GM19328 (cell line): ENCODE results near the gene GPX8.

Experiments used
- ATAC-seq: cut with Tn5 transposase; IDR thresholded peaks from one replicate; pipeline ENCODE4 v1.9.1; 2021; ENCODE audit warnings: mild to moderate bottlenecking, moderate library complexity; ENCODE audit not compliant: unreplicated experiment

The GPX8 gene

DNA sequence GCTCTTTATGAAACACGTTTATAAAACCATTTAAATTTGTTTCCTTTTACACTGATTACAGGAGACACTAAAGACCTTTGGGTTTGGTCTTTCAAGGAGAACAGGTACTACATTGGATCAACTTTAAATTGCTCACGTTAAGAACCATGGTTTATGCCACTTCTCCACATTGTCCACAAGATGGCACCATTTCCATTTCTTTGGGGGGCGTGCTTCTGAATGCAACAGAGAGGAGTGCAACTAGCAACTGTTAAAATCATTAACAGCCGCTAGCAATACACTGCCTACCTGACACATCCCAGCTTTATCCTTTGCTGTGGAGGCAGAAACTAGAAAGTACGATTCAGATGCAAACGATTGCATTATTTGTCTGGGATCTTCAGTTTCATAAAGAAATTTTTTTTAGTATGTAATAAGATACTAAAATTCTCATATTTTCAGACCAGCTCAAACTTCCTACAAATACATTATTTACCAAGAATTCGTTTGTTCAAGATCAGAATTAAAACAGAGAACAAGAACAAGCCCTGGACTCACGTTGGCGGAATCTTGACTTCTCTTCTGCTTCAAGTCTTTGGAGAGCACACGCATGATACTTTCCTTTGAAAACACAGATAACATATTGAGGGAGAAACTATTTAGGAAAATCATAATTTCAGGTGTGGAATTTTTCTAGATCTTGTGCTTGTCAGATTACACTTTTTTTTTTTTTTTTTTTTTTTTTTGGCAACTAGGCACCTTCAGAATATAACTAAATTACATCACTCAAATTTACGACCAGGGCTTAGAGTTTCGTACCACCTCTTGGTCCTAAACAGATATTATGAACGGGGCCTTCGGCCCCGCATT, 12.3 kb downstream of the GPX8 start:
- peak; percentile 50 for ATAC-seq

DNA sequence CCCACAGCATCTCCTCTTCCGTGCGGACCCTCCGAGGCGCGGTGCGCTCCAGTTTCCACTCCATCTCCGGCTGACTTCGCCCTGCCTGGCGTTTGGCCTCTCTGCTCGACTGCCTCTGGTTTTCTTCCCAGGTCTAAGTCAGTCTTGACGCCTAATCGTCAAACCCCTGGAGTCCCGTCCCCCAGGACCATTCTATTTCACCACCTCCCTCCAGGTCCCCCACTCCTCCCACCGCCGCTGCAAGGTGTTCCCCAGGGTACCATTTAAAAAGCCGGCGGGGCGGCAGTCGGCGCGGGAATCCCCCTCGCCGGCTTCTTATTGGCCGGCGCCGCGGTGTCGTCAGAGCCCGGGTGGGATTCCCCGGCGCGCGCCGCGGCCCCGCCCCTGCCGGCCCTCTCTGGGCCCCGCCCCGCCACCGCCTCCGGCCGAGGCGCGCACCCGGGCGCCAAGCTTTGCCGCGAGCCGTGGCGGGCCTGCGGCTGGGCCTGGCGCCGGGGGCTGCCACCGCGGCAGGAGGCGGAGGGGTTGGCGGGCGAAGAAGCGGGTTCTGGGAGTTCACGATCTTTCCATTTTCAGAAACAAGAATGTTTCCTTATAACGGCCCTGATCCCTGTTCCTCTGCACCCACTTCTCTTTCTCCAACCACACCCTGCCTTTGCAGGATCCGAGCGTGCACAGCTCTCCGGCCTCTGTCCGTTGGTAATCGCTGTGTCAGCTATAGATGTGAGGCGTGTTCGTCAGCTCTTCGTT, 13.1 kb downstream of the GPX8 start, which contains the start of gene CDC20B:
Gene CDC20B, minus strand, starts transcription at position 241 of the 750 bp plus-strand sequence. Its CDS starts 177 bp downstream, at position 64.
- peak; percentile 78 for ATAC-seq

DNA sequence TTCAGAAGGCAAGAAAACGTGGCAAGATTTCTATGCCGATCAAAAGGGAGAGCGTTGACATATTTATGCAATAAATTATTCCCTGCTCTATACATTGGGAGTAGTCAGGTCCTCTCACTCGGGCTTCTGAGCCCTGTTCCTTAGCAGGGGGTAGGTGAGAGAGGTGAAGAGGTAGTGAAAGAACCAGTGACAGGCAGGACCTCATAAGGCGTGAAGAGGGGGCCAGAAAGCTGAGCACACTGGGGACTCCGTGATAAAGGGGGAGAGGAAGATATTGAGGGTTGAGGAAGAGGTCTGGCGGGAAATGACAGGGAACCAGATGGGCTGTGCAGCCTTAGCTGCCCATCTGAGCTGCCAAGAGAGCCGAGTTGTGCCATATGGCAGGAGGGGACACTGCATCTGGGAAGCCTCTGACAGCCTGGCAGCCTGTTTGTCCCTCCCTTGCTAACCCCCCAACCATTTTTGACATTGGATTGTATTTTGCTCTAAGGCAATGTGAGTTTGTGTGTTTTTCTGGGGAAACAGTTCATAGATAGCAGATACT, 13.8 kb downstream of the GPX8 start:
- no peak for ATAC-seq

DNA sequence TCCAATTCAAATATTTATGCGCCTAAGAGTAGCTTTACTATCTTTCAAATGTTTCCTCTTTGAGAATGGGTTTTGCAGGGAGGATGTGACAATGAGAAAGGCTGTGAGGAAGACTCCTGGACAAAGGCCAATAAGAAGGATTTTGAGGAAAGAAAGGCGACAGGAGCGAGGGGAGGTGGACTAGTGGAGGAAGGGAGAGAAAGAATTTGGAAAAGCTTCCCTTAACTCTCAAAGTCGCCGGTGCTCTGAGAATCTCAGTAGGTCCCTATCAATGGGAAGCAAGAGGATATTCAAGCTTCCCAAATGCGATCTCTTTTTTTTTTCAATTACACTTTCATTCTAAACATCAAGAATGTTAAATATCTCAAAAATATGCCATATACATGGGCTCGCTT, 15.8 kb downstream of the GPX8 start:
- no peak for ATAC-seq

DNA sequence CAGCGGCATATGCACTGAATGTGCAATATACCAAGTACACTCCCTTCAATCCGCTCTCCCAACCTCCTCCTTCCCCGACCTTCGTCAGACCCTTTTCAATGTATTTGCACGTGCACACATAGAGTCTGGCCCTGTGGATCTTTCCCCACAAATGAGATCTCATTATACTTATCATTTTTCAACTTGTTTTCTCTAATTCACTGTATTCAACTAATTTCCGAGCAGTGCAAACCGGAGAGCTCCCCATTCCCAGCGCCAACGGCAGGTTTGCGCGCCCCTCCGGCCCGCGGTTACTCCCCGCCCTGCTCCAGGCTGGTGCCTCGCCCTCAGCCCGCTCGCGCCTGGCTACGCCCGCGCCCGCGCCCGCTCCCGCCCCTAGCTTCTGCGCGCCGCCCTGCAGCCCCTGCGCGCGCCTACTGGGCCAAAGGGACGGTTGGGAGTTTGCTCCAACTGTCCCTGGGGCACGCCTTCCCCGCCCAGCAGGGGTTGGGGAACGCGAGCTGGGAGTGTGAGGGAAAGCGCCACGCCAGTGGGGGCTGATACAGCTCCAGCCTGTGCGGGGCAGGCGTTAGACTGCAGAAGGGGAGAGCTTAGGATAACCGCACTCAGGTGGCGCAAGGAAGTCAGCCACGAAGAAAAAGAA, 16.3 kb downstream of the GPX8 start:
- ATAC-seq, result no peak

DNA sequence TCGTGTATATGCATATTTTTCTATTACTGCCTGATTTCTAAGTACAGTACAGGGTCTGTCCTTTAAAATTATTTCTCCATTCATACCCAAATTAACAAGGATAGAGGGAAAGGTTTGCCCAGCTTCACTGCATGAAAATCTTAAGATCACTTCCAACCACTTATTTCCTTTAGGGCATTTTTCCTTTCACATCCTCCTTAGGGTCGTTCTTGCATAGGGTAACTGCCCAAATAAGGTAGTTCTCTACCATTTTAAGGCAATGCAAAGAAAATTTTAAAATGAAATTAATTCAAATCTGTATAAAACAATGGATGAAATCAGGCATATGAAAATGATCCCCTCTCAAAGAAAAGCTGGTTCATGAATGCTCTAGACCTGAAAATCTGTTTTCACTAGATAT, 17.1 kb downstream of the GPX8 start:
- no peak for ATAC-seq

DNA sequence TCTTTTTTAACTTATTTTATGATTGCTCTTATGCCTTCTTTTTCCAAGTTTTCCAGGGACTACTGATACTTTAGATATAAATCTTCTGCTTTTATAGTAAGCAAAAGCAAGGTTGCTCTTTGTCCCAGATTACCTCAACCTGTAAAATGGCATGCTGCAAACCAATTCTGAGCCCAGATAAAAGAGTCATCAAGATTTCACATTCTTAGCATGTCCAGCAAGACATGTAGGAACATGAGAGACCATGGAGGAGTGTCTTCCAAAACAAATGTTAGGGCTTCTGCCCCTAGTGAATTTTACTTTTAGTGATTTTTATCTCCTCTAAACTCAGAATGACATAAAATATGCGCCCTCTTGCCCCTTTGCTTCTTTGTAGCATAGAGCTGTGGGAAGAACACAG, 20.0 kb downstream of the GPX8 start:
- ATAC-seq, result no peak

DNA sequence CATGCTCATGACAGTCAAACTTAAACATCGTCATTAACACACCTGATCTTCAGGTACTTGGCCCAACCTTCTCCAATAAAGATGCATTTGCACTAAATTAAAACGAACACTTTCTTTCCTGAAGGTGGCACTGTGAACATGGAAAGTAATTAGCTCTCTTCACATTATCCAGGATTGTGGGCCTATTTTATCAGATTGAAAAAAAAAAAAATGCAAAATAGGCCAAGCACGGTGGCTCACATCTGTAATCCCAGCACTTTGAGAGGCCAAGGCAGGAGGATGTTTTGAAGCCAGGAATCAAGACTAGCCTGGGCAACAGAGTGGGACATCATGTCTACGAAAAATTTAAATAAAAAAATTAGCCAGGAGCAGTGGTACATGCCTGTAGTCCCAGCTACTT, 27.4 kb downstream of the GPX8 start:
- ATAC-seq, result no peak

DNA sequence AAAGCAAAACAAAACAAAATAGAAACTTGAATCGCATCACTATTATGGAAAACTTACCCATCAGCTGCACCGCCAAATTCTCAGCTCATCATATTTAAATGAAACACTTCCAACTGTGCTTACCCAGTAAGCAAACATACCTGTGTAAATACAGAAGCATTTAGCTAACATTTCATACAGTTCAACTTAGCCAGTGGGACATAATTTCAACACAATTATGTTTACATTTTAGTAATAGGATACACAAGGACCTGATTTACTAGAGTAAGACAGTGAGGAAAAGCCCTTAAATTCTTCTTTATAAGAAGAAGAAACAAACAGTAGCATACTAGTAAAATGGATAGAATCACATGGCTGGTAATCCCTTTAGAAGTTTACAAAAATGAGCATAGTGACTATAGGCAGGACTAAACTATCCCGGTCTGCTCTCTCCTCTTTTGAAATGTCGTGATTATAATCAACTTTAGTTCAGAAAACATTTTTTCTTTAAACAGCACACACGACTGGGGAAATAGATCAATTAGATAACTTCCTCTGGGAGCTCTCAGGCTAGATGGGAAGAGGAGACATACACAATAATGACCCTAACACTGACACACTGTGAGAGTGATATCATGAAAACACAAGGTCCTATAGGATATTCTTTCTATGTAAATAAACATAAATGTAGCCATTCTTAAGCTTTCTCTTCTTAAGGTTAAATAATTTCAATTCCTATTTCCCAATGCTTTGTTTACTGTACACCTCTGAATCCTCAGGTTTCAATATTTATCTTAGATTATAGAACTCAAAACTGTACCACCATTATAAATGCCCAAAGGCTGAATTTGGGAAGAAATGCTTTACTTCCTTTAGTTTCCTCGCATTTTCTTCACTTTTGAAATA, 28.9 kb downstream of the GPX8 start:
- ATAC-seq, result no peak

DNA sequence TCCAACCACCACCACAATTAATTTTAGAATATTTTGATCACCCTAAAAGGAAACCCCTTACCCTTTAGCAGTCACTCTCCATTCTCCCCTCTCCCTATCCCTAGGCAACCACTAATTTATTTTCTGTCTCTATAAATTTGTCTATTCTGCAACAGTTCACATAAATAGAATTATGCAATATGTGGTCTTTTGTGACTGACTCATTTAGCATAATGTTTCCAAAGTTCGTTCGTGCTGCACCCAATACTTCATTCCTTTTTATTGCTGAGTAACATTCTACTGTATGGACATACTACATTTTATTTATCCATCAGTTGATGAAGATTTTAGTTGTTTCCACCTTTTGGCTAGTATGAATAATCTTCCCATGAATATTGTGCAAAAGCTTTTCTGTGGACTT, 31.2 kb downstream of the GPX8 start:
- no peak for ATAC-seq

DNA sequence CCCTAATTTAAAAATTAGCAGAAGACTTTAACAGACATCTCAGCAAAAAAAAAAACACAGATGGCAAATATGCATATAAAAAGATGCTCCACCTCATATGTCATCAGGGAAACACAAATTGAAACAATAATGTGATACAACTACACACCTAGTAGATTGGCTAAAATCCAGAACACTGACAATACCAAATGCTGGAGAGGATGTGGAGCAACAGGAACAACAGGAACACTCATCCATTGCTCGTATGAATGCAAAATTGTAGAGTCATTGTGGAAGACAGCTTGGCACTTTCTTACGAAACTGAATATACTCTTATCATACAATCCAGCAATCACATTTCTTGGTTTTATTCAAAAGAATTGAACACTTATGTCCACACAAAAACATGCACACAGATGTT, 45.0 kb downstream of the GPX8 start:
- no peak for ATAC-seq

DNA sequence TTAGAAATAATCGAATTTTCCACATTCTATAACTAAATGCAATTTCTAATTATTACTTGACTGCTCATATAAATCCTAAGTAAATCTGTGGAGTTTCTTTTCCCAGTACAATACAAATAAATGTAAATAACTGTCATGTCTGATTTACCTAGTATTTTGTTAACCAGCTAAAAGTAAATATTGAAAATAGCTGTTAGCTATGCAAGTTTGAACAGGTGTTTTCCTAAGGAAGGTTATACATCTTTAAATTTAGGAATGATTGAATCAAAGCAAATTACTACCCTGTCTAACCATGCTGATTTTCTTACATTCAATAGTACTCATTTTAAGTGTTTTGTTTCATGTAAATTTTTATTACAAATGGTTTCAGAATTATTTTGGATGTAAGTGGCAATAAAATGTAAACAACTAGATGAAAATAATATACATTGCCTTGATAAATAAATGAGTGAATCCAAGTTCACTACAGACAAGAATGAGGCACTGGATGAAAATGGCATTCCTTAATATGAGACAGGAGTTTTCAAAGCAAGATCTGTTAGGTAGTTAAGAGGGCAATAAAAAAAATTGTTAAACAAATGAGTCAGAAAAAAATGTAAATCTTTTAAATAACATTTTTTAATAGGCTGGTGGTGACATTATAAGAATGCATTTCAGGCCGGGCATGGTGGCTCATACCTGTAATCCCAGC, 51.4 kb downstream of the GPX8 start:
- no peak for ATAC-seq
